ENCODE results near the gene CD3G.
"Not testable (repeated sequence)": the region's sequence is repeated elsewhere in the genome, so short reads cannot be mapped to it uniquely, and the experiment has no call there.

CD3G gene

DNA sequence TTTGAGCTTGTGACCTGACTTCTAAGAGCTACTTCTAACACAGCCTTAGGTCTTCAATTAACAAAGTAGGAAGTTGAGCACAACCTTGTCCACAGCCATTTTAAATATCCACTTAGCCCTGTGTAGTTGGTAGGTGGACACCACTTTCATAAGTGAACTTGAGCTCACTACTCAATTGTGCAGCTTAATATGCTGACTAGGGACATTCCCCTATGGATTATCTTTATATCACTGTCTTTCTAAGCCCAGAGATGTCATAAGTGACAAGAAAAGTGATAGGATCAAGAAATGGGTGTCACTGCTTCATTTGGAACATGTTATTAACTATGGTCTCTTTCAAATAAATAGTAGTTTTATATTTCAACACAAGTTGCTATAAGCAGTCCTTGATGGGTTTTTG lies 53.3 kb downstream of the CD3G start:
- DNase-seq (ENCODE audit: low read depth) = no peak
- no peak overlapping the region for H3K4me3 ChIP-seq (ENCODE audit: low read length)
- TF ChIP-seq, protein P1, sequence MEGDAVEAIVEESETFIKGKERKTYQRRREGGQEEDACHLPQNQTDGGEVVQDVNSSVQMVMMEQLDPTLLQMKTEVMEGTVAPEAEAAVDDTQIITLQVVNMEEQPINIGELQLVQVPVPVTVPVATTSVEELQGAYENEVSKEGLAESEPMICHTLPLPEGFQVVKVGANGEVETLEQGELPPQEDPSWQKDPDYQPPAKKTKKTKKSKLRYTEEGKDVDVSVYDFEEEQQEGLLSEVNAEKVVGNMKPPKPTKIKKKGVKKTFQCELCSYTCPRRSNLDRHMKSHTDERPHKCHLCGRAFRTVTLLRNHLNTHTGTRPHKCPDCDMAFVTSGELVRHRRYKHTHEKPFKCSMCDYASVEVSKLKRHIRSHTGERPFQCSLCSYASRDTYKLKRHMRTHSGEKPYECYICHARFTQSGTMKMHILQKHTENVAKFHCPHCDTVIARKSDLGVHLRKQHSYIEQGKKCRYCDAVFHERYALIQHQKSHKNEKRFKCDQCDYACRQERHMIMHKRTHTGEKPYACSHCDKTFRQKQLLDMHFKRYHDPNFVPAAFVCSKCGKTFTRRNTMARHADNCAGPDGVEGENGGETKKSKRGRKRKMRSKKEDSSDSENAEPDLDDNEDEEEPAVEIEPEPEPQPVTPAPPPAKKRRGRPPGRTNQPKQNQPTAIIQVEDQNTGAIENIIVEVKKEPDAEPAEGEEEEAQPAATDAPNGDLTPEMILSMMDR (conservative IDR thresholded peaks at IDR 0.05; ENCODE audit: low read depth, low read length) = no peak

- TF ChIP-seq, protein P1 (conservative IDR thresholded peaks at IDR 0.05; ENCODE audit: low read depth, low read length) = no peak
- no peak overlapping the region for H3K4me3 ChIP-seq (ENCODE audit: low read length)
- DNase-seq (ENCODE audit: low read depth) = no peak
Observed at GRCh38 chr11:118398791-118399559, 54.8 kb downstream of the CD3G start.

DNA sequence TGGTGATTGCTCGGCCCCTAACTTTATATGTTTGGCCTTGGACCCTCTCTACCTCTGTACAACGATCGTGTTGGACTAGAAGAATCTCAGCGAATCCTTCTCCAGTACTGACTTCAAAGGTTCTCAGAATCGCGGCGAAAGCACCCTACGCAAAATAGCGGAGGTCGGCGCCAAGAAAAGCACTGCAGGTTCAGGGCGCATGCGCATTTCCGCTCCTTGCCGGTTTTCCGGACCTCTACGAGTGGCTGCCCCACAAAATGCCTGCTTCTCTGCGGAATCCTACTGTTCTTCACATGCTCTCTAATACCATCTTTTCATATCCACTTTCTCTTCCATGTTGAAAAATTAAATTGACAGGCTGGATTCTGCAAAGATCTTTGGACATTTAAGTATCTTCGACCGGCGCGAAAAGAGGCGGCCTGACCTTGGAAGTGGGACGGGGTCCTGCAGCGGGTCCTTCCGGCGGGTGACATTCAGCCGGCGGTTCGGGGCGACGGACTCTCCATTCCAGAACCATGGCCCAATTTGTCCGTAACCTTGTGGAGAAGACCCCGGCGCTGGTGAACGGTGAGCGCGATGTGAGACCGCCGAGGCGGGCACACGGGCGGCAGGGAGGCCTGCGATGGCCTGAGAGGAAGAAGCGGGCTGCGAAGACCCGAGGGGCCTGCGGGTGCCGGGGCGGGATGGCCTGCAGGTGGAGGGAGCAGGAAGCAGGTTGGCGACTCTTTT lies 57.2 kb downstream of the CD3G start, which contains the start of gene ATP5MG:
ATP5MG (plus strand) TSS at position 456 of the 729 bp plus-strand sequence; CDS start at position 516, 60 bp downstream.
- H3K4me3 ChIP-seq (ENCODE audit: low read length) = peak within 1 kb of the TSS; percentile 84
- TF ChIP-seq, protein P1 (conservative IDR thresholded peaks at IDR 0.05; ENCODE audit: low read depth, low read length) = peak; percentile 22
- DNase-seq (ENCODE audit: low read depth) = peak; percentile 42

DNA sequence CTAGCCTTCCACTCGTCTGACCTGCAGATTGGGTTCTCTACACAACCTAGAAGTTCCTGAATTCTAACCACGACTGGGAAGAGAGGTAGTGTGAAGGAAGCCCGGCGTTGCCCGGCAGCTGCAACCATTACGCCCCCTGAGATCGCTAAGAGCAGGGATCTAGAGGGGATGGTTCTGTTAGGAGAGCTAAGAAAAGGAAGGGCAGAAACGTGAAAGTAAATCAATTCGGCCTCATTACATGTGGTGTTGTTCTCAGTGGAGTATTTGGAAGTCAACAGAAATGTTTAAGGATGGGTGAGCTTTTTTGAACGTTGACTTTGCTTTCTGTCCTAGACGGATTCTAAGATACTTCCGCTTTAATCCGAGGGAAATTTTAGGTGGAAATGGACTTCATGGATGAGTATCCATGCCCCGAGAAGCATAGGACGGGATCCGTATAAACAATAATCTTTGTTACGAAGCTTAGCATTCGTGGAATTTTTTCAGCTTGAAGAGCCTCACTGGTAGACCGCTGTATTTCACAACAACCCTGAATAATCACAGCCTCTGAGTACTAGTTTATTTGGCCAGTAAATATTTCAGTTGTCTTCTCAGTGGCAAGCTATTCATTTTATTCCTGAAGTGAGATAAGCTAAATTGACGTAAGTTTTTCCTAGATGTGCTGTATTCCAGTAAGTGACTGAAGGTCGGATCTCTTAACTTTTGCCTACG lies 57.9 kb downstream of the CD3G start:
- H3K4me3 ChIP-seq (ENCODE audit: low read length) = peak overlapping the region; percentile 84
- peak; percentile 32 for DNase-seq (ENCODE audit: low read depth)
- TF ChIP-seq, protein P1 (conservative IDR thresholded peaks at IDR 0.05; ENCODE audit: low read depth, low read length) = no peak

DNA sequence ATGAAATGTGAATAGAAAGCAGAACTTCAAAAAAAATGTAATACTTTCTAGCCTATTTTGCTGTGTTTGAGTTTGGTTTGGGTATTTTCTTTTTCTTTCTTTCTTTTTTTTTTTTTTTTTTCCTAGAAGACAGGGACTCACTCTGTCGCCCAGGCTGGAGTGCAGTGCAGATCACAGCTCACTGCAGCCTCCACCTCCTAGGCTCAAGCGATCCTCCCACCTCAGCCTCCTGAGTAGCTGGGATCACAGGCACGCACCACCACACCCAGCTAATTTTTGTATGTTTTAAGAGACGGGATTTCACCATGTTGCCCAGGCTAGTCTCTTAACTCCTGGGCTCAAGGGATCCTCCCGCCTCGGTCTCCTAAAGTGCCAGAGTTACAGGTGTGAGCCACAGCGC lies 58.5 kb downstream of the CD3G start:
- not testable (repeated sequence) for DNase-seq (ENCODE audit: low read depth)
- peak overlapping the region; percentile 84 for H3K4me3 ChIP-seq (ENCODE audit: low read length)

Data from retinal pigment epithelial cell (primary cell).